ENCODE data around the gene PRSS37. TPM values are rescaled to one million over a fixed set of nuclear protein-coding genes. Genes with fewer than 3 reads are reported as not detected.
"Not testable (repeated sequence)": the region's sequence is repeated elsewhere in the genome, so short reads cannot be mapped to it uniquely, and the experiment has no call there.

The PRSS37 gene, protein sequence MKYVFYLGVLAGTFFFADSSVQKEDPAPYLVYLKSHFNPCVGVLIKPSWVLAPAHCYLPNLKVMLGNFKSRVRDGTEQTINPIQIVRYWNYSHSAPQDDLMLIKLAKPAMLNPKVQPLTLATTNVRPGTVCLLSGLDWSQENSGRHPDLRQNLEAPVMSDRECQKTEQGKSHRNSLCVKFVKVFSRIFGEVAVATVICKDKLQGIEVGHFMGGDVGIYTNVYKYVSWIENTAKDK
- not detected for total RNA-seq
- long read RNA-seq = 0 reads

DNA sequence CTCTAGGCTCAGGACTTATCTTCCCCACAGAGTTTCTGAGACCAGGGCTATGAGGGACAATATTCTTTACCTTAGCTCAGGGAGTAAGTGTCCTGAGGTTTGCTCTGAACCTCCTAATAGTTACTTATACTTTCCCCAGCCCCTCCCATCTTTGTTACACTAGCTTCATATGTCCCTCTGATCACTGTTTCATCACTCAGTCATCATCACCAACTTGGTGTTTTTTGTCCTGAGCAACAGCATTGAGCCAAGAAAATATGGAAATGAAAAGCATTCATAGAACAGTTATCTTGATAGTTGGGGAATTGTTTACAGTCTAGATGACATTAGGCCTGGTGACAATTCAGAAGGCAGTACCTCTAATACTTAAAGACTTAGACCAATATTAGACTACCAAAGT lies at the start of gene PRSS37:
PRSS37 (minus strand) TSS at position 101 of the 400 bp plus-strand sequence. CDS start 436 bp downstream, outside the sequence.
- ATAC-seq = no peak

DNA sequence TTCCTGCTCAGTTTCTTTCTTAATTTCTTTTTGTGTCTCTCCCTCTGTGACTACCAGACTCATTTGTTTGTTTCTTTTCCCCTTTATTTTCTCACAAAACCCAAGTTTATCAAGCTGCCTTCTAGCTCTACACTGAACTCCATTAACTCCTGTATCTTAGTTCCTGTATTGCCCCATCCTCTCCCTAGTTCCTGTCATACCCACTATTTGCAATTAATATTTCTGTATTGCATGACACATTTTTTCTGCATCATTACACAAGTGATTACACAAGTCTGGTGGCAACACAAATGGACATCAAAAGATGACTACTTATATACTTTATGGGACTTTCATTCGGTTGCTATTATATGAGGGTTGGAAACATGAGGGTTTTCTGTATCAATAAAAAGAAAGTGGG lies 48.0 kb upstream of the PRSS37 start:
- DNase-seq = no peak
- ATAC-seq = no peak
- intact Hi-C loops (cut with DNase I) = no loop called here

More for the DNA sequence above, at the start of gene PRSS37:
- intact Hi-C loops (cut with DNase I) = no loop called here
- DNase-seq = no peak

DNA sequence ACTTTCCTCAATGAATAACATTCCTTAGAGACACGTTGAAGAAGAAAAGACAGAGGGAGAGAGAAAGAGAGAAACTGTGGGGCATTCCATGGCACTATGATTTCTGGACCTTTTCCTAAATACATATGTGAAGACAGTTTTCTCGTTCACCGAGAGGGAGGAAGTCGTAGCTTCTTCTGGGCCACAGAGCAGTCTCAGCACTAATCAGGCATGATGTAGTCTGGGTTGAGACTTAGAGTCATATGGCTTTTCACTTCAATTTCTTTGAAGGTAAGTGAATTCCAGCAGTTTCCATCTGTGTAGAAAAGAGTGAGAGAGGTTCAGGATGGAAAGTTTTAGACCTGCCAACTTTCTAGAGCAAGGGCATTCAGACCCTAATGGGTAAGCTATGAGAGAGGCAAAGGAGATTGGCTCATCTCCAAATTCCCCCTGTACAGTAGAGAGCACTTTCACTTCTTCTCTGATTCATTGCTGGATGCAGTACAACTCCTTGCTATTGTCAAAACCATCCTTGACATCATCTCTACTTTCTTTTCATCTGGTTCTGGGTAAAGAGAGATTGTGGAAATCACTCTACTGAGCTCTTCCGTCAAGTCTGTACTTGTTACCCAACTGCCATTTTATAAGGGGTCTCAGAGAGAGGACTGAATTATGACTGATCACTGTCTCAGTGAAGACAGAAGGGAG lies 43.4 kb upstream of the PRSS37 start:
- no peak for ATAC-seq
- intact Hi-C loops (cut with DNase I) = no loop called here
- DNase-seq = no peak

DNA sequence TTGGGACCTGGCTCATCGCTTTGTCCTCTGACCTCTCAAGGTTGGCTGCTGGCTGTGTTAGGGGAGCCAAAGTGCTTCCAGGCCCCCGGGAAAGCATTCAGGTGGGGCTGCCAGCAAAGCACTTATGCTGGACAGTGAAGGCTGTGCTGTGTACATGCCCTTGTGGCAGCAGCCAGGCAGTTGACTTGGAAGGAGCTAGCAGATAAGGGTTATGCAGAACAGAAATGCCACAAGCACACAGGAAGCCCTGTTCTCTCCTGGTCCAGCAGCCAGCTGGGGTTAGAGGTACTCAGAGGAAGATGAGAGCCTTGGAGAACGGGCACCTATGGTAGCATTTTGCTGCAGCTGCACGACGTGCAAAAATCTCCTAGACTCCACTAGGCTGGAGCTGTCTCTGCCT lies 39.7 kb upstream of the PRSS37 start:
- no peak for ATAC-seq
- intact Hi-C loops (cut with DNase I) = no loop called here
- DNase-seq = no peak

DNA sequence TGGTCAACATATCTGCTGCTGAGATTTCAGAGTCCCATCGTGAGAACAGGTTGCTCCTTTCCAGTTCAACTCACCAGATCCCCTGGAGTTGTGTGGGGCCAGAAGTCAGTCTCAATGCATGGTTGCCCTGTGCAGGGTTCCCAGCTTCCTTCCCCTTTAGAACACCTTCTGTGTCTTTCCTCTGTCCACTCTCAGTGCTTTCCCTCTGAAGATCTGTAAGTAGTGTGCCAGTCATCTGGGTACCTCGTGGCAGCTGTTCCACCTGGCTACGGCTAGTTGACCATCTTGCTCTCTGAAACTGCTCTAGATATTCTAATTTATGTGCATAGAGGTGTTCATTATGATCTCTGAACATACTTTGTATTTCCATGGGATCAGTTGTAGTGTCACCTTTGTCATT lies 36.1 kb upstream of the PRSS37 start:
- ATAC-seq = no peak
- intact Hi-C loops (cut with DNase I) = no loop called here
- no peak for DNase-seq

DNA sequence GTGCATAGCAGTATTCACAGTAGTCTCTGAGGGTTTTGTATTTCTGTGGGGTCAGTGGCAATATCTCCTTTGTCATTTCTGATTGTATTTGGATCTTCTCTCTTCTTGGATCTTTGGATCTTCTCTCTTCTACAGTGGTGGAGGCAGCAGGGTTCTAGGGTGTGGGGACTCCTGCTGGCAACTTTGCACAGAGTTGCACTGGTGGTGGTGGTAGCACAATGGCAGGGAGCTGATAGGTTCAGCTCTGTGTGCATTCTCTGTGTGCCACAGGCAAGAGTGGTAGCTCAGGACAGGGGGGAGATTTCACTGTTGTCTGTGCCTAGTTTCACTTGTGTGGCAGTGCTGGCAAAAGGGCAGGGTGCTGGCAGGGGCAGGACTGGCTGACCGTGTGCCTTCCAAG lies 35.1 kb upstream of the PRSS37 start:
- intact Hi-C loops (cut with DNase I) = no loop called here
- ATAC-seq = no peak
- no peak for DNase-seq

DNA sequence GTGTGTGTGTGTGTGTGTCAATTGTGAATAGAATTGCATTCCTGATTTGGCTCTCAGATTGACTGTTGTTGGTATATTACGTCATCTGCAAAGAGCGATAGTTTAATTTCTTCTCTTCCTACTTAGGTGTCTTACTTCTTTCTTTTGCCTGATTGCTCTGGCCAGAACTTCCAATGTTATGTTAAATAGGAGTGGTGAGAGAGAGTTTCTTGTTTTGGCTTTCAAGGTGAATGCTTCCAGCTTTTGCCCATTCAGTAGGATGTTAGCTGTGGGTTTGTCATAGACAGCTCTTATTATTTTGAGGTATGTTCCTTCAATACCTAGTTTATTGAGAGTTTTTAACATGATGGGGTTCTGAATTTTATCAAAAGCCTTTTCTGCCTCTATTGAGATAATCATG lies 34.2 kb upstream of the PRSS37 start:
- no peak for ATAC-seq
- DNase-seq = no peak
- intact Hi-C loops (cut with DNase I) = no loop called here

DNA sequence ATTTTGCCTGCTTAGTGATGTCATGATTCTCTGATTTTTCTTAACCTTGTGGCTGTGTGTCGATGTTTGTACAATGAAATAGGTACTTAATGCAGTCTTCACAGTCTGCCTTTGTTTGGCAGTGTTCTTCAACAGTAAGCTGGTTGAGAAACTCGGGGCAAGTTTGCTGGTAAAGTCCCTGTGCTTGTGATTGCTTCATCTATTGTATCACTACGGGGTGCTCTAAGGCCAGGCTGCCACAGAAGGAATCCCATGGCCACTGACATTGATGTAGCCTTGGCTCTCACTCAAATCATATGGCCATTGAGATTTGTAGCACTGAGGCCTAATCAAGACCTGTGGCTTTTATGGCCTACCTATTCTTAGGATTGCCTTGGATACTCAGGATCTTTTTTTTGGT lies 33.5 kb upstream of the PRSS37 start:
- ATAC-seq (no peak), DNase-seq (no peak)
- intact Hi-C loops (cut with DNase I) = no loop called here

DNA sequence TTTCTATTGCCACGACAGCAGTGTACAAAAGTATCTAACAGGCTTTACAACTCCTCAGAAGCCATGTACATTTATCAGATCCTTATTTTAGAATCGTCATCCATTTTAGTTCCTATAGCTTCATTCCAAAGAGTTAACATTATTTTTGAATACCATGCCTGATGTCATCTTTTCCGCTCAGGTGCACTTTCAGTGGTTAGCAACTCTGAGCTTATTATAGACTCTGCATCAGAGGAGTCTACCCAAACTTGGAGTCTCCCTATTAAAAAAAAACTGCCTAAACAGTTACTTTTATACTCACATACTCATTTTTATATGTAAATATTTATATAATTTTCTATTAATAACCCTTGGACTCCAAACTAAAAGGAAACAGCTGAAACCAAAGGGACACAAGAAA lies 31.6 kb upstream of the PRSS37 start:
- no peak for ATAC-seq
- intact Hi-C loops (cut with DNase I) = no loop called here
- DNase-seq = no peak

DNA sequence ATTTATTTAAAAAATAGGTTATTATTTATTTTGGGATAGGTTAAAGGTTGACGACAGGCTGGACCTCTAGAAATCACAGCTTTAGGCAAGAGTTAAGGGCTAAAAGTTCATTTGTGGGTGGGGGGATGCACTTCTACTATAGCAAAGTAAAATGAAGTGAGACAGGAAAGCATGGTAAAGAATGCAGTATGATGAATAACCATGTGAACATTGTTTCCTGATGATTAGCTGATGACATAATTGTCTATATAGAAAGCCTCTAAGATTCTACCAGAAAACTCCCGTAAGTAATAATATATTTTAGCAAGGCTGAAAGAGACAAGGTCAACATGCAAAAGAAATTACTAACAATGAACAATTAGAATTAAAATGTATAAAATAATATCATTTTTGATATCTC lies 25.7 kb upstream of the PRSS37 start:
- intact Hi-C loops (cut with DNase I) = no loop called here
- DNase-seq (no peak), ATAC-seq (no peak)

DNA sequence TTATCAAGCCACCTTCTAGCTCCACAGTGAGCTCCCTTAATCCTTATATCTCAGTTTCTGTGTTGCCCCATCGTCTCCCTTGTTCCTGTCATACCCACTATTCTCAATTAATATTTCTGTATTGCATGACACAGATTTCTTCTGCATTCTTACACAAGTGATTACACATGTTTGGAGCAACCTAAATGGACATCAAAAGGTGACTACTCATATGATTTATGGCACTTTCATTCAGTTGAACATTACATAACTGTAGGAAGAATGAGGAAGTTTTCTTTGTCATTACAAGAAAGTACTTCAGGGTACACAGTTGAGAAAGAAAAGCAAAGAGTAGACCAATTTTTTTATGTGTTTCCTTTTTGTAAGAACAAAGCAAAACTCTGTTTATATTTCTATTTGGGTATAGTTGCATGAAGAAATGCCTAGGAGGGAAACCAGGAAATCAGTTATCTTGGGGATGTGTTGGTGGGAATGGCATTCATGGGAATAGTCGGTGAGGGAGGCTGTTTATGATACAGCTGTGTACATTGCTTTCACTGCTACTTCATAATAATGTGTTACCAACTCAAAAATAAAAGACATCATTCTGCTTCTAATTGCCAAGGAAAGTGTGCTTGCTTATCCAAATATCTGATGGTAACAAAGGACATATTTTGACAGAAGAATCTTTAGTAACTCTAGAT lies 23.6 kb upstream of the PRSS37 start:
- intact Hi-C loops (cut with DNase I) = no loop called here
- ATAC-seq = no peak
- DNase-seq = no peak

DNA sequence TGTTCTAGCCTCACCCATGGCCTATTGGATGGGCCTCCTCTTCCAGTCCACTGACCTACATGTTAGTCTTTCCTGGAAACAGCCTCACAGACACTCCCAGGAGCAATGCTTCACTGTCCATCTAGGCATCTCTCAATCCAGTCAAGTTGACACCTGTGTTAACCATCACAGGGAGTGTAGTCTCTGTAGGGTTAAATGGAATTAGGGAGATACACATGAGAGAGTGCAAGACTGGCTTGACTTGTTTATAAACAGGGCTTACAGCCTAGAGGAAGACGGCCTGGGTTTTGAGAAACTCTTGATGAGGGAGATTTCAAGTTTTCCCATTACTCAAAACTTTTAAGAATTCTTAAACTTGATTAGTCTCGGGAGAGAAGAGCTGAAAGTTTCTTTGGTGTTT lies 18.9 kb upstream of the PRSS37 start:
- intact Hi-C loops (cut with DNase I) = no loop called here
- no peak for ATAC-seq
- DNase-seq = no peak

DNA sequence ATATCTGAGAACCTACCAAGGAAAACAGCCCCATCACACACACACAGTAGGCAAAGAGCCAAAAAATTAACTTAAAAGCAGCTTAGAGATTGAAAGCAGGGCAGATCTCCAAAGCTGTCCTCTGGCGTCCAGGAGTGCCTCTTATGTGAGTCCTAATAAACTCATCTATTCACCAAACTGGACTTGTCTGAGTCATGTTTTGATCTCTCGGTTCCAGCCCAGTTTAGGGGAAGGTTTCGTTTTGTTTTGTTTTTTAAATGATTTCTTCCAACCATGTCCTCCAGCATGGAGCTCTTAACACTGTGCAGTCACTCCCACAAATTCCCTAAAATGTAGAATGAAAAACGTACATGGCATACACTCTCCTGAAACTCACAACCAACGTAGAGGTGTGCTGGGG lies 6.7 kb upstream of the PRSS37 start:
- ATAC-seq (no peak), DNase-seq (no peak)
- intact Hi-C loops (cut with DNase I) = no loop called here

DNA sequence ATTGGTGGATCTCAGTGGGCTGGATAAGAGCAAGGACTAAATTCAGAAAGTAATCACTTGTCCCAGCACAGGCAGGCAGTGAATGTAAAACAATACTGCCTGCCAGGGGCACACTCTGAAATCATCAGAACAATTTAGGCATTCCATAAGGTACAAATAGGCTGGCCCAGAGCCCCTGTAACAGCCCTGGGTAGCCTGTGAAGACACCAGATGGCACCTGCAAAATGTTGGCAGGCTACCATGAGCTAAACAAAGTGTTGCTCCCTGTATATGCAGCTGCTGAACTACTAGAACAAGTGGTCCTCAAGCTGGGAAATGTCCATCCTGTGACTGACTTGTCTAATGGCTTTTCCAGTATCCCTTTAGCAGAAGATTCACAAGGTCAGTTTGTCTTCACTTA lies 3.0 kb upstream of the PRSS37 start:
- intact Hi-C loops (cut with DNase I) = no loop called here
- no peak for ATAC-seq

DNA sequence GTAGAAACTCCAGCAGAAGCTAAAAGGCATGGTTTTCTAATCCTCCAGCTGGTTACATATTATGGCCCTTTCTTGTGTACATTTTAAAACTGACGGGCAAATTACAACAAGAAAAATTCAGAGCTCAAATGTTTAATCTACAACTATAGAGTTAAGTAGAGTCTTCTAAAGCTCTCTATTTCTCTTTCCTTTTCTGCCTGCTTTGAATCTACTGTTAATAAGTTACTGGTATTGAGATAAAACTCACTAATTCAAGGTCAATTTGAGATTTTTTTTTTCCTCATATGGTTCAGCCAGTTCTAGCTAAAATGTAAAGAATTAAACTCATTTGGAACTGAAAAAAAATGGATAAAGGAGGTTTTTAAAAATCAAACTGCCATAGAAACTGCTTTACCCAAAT lies 1.6 kb upstream of the PRSS37 start:
- DNase-seq (no peak), ATAC-seq (no peak)
- intact Hi-C loops (cut with DNase I) = no loop called here

More for the DNA sequence above, 3.0 kb upstream of the PRSS37 start:
- DNase-seq = no peak

DNA sequence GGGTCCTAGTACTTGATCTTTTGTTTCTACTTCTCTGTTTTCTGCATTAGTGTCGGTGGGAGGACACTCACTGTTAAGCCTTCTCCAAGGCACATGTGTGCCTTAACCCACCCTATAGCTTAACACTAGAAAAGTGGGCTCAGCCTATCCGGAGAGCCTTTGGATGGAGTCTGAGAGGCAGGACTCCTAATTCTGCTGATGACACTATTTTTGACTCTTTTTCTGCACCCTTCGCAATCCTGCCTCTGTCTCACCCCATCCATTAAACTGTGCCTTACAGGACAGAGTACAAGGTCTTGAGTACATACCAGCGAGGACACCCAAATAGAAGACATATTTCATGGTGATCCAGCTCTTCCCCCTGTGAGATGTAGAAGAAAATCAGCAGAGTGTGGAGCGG lies 577 bp downstream of the PRSS37 start:
- intact Hi-C loops (cut with DNase I) = no loop called here
- ATAC-seq (no peak), DNase-seq (no peak)

DNA sequence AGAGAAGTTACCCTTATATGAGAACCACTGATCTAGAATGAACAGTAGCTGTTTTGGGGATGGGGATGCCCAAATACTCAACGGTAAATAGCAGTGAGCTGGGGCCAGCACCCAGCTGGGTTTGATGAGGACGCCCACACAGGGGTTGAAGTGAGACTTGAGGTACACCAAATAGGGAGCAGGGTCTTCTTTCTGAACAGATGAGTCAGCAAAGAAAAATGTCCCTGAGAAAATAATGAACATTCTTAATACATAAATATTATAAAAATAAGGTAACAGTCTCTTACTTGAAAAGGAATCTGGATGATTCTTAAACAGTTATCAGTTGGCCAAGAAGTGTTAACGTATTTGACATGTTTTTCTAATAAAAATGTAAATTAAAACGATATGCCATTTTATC lies 2.0 kb downstream of the PRSS37 start:
- intact Hi-C loops (cut with DNase I) = no loop called here
- no peak for DNase-seq
- no peak for ATAC-seq

DNA sequence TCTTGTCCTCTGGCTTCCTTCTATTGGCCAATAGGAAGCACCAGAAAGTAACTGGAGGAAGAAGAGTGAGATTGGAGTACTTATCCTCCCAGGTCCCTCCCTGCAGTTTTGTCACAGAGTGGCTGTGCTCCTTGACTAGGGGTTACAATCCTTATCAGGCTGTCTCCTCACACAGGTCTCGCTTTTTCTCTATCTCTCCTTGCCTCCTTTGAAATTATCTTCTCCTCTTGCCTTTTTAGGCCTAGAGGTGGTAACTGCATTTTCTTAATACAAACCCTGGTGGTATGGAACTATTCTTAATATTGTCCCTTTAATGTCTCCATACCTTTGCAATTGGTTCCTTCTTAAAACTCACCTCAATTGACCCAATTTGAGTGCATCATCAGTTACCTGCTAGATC lies 2.7 kb downstream of the PRSS37 start:
- intact Hi-C loops (cut with DNase I) = no loop called here
- DNase-seq (no peak), ATAC-seq (no peak)

DNA sequence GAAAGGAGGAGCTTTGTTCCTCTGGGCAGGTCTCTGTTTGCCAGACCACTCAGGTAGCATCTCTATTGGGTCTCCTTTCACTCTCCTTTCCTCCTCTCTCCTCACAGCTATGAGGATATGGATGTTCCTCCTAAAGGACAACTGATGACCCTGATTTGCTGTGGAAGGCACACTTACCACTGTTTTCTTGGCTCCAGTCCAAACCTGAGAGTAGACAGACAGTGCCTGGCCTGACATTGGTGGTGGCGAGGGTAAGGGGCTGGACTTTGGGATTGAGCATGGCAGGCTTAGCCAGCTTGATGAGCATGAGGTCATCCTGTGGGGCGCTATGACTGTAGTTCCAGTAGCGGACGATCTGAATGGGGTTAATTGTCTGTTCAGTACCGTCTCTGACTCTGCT lies 3.6 kb downstream of the PRSS37 start:
- intact Hi-C loops (cut with DNase I) = no loop called here
- DNase-seq (no peak), ATAC-seq (no peak)

DNA sequence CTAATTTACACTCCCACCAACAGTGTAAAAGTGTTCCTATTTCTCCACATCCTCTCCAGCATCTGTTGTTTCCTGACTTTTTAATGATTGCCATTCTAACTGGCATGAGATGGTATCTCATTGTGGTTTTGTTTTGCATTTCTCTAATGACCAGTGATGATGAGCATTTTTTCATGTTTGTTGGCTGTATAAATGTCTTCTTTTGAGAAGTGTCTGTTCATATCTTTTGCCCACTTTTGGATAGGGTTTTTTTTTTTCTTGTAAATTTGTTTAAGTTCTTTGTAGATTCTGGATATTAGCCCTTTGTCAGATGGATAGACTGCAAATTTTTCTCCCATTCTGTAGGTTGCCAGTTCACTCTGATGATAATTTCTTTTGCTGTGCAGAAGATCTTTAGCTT lies 18.9 kb downstream of the PRSS37 start:
- DNase-seq; intact Hi-C loops (cut with DNase I); ATAC-seq: not testable (repeated sequence)

DNA sequence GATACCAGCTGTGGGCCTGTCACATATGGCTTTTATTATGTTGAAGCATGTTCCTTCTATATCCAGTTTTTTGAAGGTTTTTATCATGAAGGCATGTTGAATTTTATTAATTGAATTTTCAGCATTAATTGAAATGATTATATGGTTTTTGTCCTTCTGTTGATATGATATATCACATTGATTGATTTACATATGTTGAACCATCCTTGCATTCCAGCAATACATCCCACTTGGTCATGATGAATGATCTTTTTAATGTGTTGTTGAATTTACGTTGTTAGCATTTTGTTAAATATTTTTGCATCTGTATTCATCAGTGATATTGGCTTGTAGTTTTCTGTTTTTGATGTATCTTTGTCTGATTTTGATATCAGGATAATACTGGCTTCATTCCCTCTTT lies 21.2 kb downstream of the PRSS37 start:
- intact Hi-C loops (cut with DNase I) = no loop called here
- no peak for DNase-seq
- no peak for ATAC-seq

All from left cardiac atrium (tissue), 4 donors.